ENCODE data around the gene PCDHGA5.
"Not testable (repeated sequence)": the region's sequence is repeated elsewhere in the genome, so short reads cannot be mapped to it uniquely, and the experiment has no call there.

The PCDHGA5 gene

GRCh38 chr5:141388661-141389060, 24.7 kb downstream of the PCDHGA5 start:
- DNase-seq = no peak

DNA sequence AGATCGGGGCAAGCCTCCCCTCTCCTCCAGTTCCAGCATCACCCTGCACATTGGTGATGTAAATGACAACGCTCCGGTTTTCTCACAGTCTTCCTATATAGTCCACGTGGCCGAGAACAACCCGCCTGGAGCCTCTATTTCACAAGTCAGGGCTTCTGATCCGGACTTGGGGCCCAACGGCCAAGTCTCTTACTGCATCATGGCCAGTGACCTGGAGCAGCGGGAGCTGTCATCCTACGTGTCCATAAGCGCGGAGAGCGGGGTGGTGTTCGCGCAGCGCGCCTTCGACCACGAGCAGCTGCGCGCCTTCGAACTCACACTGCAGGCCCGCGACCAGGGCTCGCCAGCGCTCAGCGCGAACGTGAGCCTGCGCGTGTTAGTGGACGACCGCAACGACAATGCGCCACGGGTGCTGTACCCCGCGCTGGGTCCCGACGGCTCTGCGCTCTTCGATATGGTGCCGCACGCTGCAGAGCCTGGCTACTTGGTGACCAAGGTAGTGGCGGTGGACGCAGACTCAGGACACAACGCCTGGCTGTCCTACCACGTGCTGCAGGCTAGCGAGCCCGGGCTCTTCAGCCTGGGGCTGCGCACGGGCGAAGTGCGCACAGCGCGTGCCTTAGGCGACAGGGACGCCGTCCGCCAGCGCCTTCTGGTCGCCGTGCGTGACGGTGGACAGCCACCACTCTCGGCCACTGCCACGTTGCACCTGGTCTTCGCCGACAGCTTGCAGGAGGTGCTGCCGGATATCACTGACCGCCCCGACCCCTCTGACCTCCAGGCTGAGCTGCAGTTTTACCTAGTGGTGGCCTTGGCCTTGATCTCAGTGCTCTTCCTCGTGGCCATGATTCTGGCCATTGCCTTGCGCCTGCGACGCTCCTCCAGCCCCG, 25.4 kb downstream of the PCDHGA5 start:
- DNase-seq = no peak

DNA sequence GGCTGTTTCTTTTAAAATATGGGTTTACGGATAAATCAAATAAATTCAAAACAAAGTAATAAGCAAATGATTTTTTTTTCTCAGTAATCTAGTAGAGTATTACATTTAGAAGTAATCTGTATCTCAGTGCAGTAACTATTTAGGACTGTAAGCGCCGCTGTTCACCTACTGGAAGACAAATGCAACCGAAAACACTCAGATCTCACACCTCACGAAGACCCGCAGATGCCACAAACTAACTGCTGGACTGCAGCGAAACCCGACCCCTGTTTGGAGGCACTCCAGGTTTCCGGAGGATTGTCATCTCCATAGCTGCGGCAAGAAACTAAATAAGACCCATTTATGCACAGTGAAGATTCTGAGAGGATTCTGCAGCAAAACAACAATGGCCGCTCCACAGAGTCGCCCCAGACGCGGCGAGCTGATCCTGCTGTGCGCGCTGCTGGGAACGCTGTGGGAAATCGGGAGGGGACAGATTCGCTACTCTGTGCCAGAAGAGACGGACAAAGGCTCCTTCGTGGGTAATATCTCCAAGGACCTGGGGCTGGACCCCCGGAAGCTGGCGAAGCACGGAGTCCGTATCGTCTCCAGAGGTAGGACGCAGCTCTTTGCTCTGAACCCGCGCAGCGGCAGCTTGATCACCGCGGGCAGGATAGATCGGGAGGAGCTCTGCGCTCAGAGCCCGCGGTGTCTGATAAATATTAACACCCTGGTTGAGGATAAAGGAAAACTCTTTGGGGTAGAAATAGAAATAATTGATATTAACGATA, 28.7 kb downstream of the PCDHGA5 start, which contains the start of gene PCDHGA8:
Gene PCDHGA8 (plus strand): TSS at position 205 of the 770 bp plus-strand sequence. CDS start 181 bp downstream, at position 386.
- DNase-seq = no peak

DNA sequence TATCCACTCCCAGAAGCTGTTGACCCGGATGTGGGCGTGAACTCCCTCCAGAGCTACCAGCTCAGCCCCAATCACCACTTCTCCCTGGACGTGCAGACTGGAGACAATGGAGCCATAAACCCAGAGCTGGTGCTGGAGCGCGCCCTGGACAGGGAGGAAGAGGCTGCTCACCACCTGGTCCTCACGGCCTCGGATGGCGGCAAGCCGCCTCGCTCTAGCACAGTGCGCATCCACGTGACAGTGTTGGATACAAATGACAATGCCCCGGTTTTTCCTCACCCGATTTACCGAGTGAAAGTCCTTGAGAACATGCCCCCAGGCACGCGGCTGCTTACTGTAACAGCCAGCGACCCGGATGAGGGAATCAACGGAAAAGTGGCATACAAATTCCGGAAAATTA, 29.3 kb downstream of the PCDHGA5 start:
- no peak for DNase-seq

- not testable (repeated sequence) for DNase-seq
These were observed 30.6 kb downstream of the PCDHGA5 start for GRCh38 chr5:141394401-141395187.

DNA sequence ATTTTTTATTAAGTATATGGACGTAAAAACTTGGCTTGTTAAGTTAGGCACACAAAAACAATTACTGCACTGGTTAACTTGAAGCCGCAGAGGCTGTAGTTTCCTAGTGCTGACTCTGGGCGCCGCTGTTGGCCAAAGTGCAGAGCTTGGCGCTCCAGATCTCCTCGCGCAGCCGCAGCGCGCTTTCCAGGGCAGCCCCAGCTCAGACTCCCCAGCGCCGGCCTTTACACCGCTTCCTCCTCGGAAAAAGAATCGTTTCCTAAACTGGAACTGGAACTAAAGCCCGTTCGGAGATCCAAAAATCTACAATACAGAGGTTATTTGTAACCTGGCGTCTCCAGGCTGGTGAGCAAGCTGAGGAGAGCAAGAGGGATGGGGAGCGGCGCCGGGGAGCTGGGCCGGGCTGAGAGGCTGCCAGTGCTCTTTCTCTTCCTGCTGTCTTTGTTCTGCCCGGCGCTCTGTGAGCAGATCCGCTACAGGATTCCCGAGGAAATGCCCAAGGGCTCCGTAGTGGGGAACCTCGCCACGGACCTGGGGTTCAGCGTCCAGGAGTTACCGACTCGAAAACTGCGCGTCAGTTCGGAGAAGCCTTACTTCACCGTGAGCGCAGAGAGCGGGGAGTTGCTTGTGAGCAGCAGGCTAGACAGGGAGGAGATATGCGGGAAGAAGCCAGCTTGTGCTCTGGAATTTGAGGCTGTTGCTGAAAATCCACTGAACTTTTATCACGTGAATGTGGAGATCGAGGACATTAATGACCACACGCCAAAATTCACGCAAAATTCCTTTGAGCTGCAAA, 34.0 kb downstream of the PCDHGA5 start, which contains the start of gene PCDHGB5:
Gene PCDHGB5 (plus strand): TSS at position 192 of the 796 bp plus-strand sequence. CDS start 181 bp downstream, at position 373.
- not testable (repeated sequence) for DNase-seq

DNA sequence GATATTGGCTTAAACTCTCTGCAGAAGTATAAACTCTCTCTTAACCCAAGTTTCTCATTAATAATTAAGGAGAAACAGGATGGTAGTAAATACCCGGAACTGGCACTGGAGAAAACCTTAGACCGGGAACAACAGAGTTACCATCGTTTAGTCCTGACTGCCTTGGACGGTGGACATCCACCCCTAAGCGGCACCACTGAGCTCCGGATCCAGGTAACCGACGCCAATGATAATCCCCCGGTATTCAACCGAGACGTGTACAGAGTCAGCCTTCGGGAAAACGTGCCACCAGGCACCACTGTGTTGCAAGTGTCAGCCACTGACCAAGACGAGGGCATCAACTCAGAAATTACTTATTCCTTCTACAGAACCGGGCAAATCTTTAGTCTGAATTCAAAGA, 34.6 kb downstream of the PCDHGA5 start:
- DNase-seq = no peak

- no peak for DNase-seq
These were observed 35.7 kb downstream of the PCDHGA5 start for GRCh38 chr5:141399555-141400258.

DNA sequence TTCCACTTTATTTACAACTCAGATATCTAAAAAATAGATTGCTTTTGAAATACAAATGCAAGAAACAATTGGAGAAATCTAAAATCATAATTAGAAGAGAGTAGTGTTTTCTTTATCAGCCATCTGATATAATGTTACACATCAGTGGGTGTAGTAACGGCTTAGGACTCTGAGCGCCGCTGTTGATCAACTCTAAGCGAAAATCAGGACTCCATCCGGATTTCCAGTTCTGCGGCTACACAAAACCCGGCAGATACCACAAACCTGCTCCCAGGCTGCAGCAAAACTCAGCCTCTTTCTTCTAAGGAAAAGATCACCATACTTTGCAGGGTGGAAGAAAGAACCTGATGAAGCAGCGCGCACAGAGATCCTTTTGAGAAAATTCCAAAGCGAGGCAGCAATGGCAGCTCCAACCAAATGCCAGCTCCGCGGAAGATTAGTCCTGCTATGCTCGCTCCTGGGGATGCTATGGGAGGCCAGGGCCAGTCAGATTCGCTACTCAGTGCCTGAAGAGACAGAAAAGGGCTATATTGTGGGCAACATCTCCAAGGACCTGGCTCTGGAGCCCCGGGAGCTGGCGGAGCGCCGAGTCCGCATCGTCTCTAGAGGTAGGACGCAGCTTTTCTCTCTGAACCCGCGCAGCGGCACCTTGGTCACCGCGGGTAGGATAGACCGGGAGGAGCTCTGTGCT, 38.7 kb downstream of the PCDHGA5 start, which contains the start of gene PCDHGA9:
Gene PCDHGA9 (plus strand): TSS at position 226 of the 691 bp plus-strand sequence. CDS start 175 bp downstream, at position 401.
- no peak for DNase-seq

DNA sequence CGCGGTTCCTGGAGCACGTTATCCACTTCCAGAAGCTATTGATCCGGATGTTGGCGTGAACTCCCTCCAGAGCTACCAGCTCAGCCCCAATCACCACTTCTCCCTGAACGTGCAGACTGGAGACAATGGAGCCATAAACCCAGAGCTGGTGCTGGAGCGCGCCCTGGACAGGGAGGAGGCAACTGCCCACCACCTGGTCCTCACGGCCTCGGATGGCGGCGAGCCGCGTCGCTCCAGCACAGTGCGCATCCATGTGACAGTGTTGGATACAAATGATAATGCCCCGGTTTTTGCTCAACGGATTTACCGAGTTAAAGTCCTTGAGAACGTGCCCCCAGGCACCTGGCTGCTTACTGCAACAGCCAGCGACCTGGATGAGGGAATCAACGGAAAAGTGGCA, 39.4 kb downstream of the PCDHGA5 start:
- DNase-seq = no peak

- DNase-seq = not testable (repeated sequence)
These were observed 44.0 kb downstream of the PCDHGA5 start, which contains the start of gene PCDHGB6 for GRCh38 chr5:141407790-141408505. PCDHGB6 (plus strand) TSS chr5:141408021; CDS start chr5:141408203, 182 bp downstream.

DNA sequence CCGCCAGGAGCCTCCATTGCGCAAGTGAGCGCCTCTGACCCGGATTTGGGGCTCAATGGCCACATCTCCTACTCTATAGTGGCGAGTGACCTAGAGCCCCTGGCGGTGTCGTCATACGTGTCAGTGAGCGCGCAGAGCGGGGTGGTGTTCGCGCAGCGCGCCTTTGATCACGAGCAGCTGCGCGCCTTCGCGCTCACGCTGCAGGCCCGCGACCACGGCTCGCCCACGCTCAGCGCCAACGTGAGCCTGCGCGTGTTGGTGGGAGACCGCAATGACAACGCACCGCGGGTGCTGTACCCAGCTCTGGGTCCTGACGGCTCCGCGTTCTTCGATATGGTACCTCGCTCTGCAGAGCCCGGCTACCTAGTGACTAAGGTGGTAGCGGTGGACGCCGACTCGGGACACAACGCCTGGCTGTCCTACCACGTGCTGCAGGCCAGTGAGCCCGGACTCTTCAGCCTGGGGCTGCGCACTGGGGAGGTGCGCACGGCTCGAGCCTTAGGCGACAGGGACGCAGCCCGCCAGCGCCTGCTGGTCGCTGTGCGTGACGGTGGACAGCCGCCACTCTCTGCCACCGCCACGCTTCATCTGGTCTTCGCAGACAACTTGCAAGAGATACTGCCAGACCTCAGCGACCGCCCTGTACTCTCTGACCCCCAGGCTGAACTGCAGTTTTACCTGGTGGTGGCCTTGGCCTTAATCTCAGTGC, 45.8 kb downstream of the PCDHGA5 start:
- DNase-seq = no peak

GRCh38 chr5:141411575-141411974, 47.6 kb downstream of the PCDHGA5 start:
- no peak for DNase-seq

DNA sequence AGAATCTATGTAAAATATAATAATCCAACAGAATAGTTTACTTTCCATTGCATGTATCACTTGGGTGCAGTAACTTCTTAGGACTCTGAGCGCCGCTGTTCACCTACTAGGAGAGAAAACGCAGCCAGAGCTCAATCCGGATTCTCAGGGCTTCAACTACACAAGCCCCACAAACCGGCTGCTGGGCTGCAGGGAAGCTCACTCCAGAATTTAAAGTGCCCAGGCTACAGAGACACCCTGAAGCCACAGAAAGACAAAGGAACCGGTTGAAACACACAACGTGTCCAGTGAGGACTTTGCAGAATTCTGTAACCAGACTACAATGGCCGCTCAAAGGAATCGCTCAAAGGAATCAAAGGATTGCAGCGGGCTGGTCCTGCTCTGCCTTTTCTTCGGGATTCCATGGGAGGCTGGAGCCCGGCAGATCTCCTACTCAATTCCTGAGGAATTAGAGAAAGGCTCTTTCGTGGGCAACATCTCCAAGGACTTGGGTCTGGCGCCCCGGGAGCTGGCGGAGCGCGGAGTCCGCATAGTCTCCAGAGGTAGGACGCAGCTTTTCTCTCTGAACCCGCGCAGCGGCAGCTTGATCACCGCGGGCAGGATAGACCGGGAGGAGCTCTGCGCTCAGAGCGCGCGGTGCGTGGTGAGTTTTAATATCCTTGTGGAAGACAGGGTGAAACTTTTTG, 49.0 kb downstream of the PCDHGA5 start, which contains the start of gene PCDHGA10:
Gene PCDHGA10 (plus strand): TSS at position 134 of the 686 bp plus-strand sequence. CDS start 189 bp downstream, at position 323.
- peak; percentile 35 for DNase-seq

- DNase-seq = no peak
These were observed 49.6 kb downstream of the PCDHGA5 start for GRCh38 chr5:141413540-141414069.

- DNase-seq = not testable (repeated sequence)
These were observed 50.7 kb downstream of the PCDHGA5 start for GRCh38 chr5:141414548-141415274.

DNA sequence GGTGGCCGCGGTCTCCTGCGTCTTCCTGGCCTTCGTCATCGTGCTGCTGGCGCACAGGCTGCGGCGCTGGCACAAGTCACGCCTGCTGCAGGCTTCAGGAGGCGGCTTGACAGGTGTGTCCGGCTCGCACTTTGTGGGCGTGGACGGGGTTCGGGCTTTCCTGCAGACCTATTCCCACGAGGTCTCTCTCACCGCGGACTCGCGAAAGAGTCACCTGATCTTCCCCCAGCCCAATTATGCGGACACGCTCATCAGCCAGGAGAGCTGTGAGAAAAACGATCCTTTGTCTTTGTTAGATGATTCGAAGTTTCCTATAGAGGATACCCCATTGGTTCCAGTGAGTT, 51.3 kb downstream of the PCDHGA5 start:
- DNase-seq = not testable (repeated sequence)

Data from DMS 273 treated with DMSO at 0.1 percent for 48 hours (cell line).